Right lobe of liver (tissue), 6 donors: ENCODE data around the gene SCRT2. TPM values are rescaled to one million over a fixed set of nuclear protein-coding genes. Genes with fewer than 3 reads are reported as not detected.

Experiments used
- ATAC-seq, 4 donors: fragments of 200-7000 bp; cut with Tn5 transposase; one replicate each; pipeline ENCODE4 v1.9.1; 2020; ENCODE audit warnings: mild to moderate bottlenecking in 4 of 4, moderate library complexity in 4 of 4
- DNase-seq, 3 donors: peaks; one replicate each; pipeline ENCODE4 v3.0.0-alpha.2; 2020
- H3K27ac ChIP-seq, 3 donors: fragments of 200-600 bp; one replicate each; pipeline ENCODE4 v1.8.0; 2022
- H3K27me3 ChIP-seq, 2 donors: fragments of 200-600 bp; one replicate each; pipeline ENCODE4 v1.8.0; 2022
- H3K36me3 ChIP-seq, 4 donors: fragments of 200-600 bp; sonication (generic) in 1 of 4; one replicate each; pipeline versions ENCODE4 v1.5.1 to v1.8.0; 2017 to 2022; ENCODE audit warnings: control low read depth in 1 of 4
- H3K4me1 ChIP-seq, 4 donors: fragments of 200-600 bp; sonication (generic) in 1 of 4; one replicate each; pipeline versions ENCODE4 v1.5.1 to v1.8.0; 2017 to 2022; ENCODE audit warnings: control low read depth in 1 of 4
- H3K4me3 ChIP-seq, 3 donors: fragments of 200-600 bp; one replicate each; pipeline ENCODE4 v1.8.0; 2022
- H3K9me3 ChIP-seq, 4 donors: fragments of 200-600 bp; sonication (generic) in 1 of 4; one replicate each; pipeline versions ENCODE4 v1.5.1 to v1.8.0; 2017 to 2022; ENCODE audit warnings: control low read depth in 1 of 4
- CTCF ChIP-seq, 4 donors: fragments of 200-600 bp in 3 of 4; fragments of 450-650 bp in 1 of 4; IDR thresholded peaks; one replicate each; pipeline versions ENCODE4 v1.5.1 to v1.8.0; 2016 to 2022; ENCODE audit warnings: antibody characterized with exemption in 4 of 4, mild to moderate bottlenecking in 2 of 4
- POLR2A ChIP-seq: fragments of 450-650 bp; IDR thresholded peaks from one replicate; pipeline ENCODE4 v1.6.1; 2017; ENCODE audit warnings: antibody characterized with exemption, mild to moderate bottlenecking
- WGBS: methylation state at CpG from one replicate; pipeline ENCODE4 v1.1.6; 2018; ENCODE audit warnings: low coverage, low lambda C conversion rate; ENCODE audit not compliant: insufficient coverage; ENCODE audit errors: missing lambda C conversion rate; 5-methylcytosine and 5-hydroxymethylcytosine counted together
- intact Hi-C, 2 donors: fragments of 100-400 bp; cut with DNase I; formaldehyde crosslinking; loops; one replicate each; pipeline versions ENCODE4 v1.11.2 to v1.14.1; 2022
- total RNA-seq, 6 experiments: library from RNA; depleted of rRNA in 2 of 6; stranded (reverse); fragments of >200 nt in 2 of 6; fragmentation: NEBNext Ultra II Directional in 3 of 6; extraction: Animal tissue kit (Norgen Biotek cat#: 25700) in 3 of 6; gene quantifications; one replicate each; pipeline versions ENCODE4 v1.1.0 to v1.2.4, GENCODE V29; 2016 to 2023
- donor health status: DM: no; HTN: yes; CAD: no.
- donor health status: DM: no; HTN: no; CAD: no.
- donor health status: DM: no; HTN: no; CAD: no.
- donor health status: DM: no; HTN: yes; CAD: no.
- donor health status: DM: no; HTN: yes; CAD: no.

SCRT2 gene
- total RNA-seq, 6 experiments from 2014 or later: not detected

- H3K27me3 ChIP-seq: no peaks in the 10 kb centered on the region
- no peak for TF ChIP-seq CTCF (IDR thresholded peaks at IDR 0.05)
- TF ChIP-seq POLR2A: no peak
- H3K27ac ChIP-seq: peak overlapping the region in 2 of 3 donors; percentile 43 to 44
- ATAC-seq (no peak), DNase-seq (no peak)
- H3K4me1 ChIP-seq: peaks cover 0 to 13% (median 4%) of the 10 kb centered on the region in 4 donors
- intact Hi-C loops: no loop called here
- no peaks in the 10 kb centered on the region for H3K36me3 ChIP-seq
- WGBS: no CpG with 5 or more reads among the region's 6 CpGs
- no peak overlapping the region for H3K4me3 ChIP-seq
- no peaks in the 10 kb centered on the region for H3K9me3 ChIP-seq
Observed at GRCh38 chr20:699342-699741, 23.7 kb upstream of the SCRT2 start.

GRCh38 chr20:698276-698675, 22.7 kb upstream of the SCRT2 start:
- 60% methylated on average over 6 of the region's 6 CpGs for WGBS
- intact Hi-C loops: no loop called here

GRCh38 chr20:697826-698225, 22.2 kb upstream of the SCRT2 start:
- H3K9me3 ChIP-seq: no peaks in the 10 kb centered on the region
- no peak for TF ChIP-seq CTCF (IDR thresholded peaks at IDR 0.05)
- no peak for TF ChIP-seq POLR2A
- DNase-seq: no peak
- no peak overlapping the region for H3K27ac ChIP-seq
- intact Hi-C loops: no loop called here
- no peak for ATAC-seq
- H3K4me1 ChIP-seq: peaks cover 0 to 13% (median 4%) of the 10 kb centered on the region in 4 donors
- no peaks in the 10 kb centered on the region for H3K36me3 ChIP-seq
- 80% methylated on average over 8 of the region's 9 CpGs for WGBS
- H3K27me3 ChIP-seq: no peaks in the 10 kb centered on the region
- no peak overlapping the region for H3K4me3 ChIP-seq

More at GRCh38 chr20:698276-698675, 22.7 kb upstream of the SCRT2 start:
- no peaks in the 10 kb centered on the region for H3K27me3 ChIP-seq
- H3K9me3 ChIP-seq: no peaks in the 10 kb centered on the region
- H3K4me3 ChIP-seq: no peak overlapping the region
- no peaks in the 10 kb centered on the region for H3K36me3 ChIP-seq
- H3K27ac ChIP-seq: no peak overlapping the region
- peaks cover 0 to 13% (median 4%) of the 10 kb centered on the region in 4 donors for H3K4me1 ChIP-seq
- ATAC-seq: no peak
- TF ChIP-seq POLR2A (no peak), CTCF (IDR thresholded peaks at IDR 0.05) (no peak)
- DNase-seq: no peak

GRCh38 chr20:695165-695866, 19.7 kb upstream of the SCRT2 start:
- peak in 3 of 4 donors; percentile 26 to 52 (median 27) for ATAC-seq

More at GRCh38 chr20:695165-695866, 19.7 kb upstream of the SCRT2 start:
- H3K27ac ChIP-seq: no peak overlapping the region
- no peak for TF ChIP-seq CTCF (IDR thresholded peaks at IDR 0.05)
- TF ChIP-seq POLR2A: no peak
- intact Hi-C loops: no loop called here
- no peak for DNase-seq
- WGBS: 63% methylated on average over 2 of the region's 2 CpGs
- peaks cover 0 to 10% (median 4%) of the 10 kb centered on the region in 4 donors for H3K4me1 ChIP-seq
- H3K36me3 ChIP-seq: no peaks in the 10 kb centered on the region
- no peak overlapping the region for H3K4me3 ChIP-seq
- H3K9me3 ChIP-seq: no peaks in the 10 kb centered on the region
- H3K27me3 ChIP-seq: no peaks in the 10 kb centered on the region
